Measurements from ENCODE around the gene TMEM271. TPM values are rescaled to one million over a fixed set of nuclear protein-coding genes. Genes with fewer than 3 reads are reported as not detected.

TMEM271 gene
- total RNA-seq, 4 donors from 2014 or later = not detected

- no peaks in the 10 kb centered on the region for H3K9me3 ChIP-seq
- peaks cover 6 to 33% of the 10 kb centered on the region in 2 donors for H3K27me3 ChIP-seq
- intact Hi-C loops (cut with DNase I; ENCODE audit: low total_unique reads) = no loop called here
- no peak for DNase-seq
- peaks cover 0 to 11% of the 10 kb centered on the region in 2 donors for H3K4me1 ChIP-seq
- no peak overlapping the region for H3K4me3 ChIP-seq
- no peak overlapping the region for H3K27ac ChIP-seq
- no peaks in the 10 kb centered on the region for H3K36me3 ChIP-seq
- TF ChIP-seq CTCF (IDR thresholded peaks at IDR 0.05) (no peak), POLR2A (IDR thresholded peaks at IDR 0.05) (no peak)
Measured at GRCh38 chr4:573122-573892, 2.8 kb downstream of the TMEM271 start.

DNA sequence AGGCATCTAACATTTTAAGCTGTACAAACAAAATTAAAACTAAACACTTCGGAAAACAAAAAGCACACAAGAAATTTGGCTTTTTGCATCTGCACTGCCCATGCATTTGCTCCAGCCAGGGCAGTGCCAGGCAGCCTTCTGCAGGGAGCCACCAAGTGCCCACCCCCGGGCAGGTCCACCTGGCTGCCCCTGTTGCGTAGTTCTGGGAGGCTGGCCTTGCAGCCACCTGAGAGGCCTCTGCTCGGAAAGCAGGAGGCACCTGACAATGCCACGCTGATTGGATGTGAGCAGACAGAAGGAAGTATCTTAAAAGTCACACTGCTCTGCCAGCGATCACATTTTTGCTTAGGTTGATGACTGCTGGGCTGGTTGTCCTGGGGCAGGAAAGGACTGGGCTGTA, 3.5 kb downstream of the TMEM271 start:
- Histone ChIP-seq H3K27me3 (peaks cover 6 to 30% of the 10 kb centered on the region in 2 donors), H3K27ac (no peak overlapping the region), H3K4me3 (no peak overlapping the region), H3K9me3 (no peaks in the 10 kb centered on the region), H3K36me3 (no peaks in the 10 kb centered on the region), H3K4me1 (peaks cover 0 to 11% of the 10 kb centered on the region in 2 donors)
- no peak for DNase-seq
- intact Hi-C loops (cut with DNase I; ENCODE audit: low total_unique reads) = no loop called here
- TF ChIP-seq POLR2A (IDR thresholded peaks at IDR 0.05) = no peak
- no peak for TF ChIP-seq CTCF (IDR thresholded peaks at IDR 0.05)

- H3K4me3 ChIP-seq = no peak overlapping the region
- intact Hi-C loops (cut with DNase I; ENCODE audit: low total_unique reads) = no loop called here
- DNase-seq = no peak
- no peaks in the 10 kb centered on the region for H3K36me3 ChIP-seq
- H3K27ac ChIP-seq = no peak overlapping the region
- no peak for TF ChIP-seq CTCF (IDR thresholded peaks at IDR 0.05)
- no peak for TF ChIP-seq POLR2A (IDR thresholded peaks at IDR 0.05)
- H3K27me3 ChIP-seq = peaks cover 6 to 30% of the 10 kb centered on the region in 2 donors
- H3K4me1 ChIP-seq = peaks cover 0 to 11% of the 10 kb centered on the region in 2 donors
- no peaks in the 10 kb centered on the region for H3K9me3 ChIP-seq
Measured at GRCh38 chr4:571838-572572, 4.1 kb downstream of the TMEM271 start.

DNA sequence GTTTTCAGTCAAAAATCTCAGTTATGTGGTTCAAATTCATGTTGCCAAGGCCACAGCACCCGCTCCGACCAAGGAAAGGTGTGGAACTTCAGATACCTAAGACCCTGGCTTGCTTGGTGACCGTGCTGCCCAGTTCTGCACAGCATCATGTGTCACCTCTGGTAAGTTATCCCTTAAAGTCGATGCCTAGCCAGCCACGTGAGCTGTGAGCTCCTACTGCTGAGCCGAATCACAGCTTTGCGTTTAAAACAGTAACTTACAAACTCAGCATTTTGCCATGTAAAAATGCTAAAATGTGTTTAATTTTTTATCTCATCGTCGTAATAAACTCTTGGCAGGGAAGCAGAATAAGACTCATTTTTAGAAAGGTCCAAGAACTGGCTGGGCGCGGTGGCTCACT, 5.3 kb downstream of the TMEM271 start:
- TF ChIP-seq CTCF (IDR thresholded peaks at IDR 0.05) = no peak
- TF ChIP-seq POLR2A (IDR thresholded peaks at IDR 0.05) = no peak
- intact Hi-C loops (cut with DNase I; ENCODE audit: low total_unique reads) = no loop called here
- Histone ChIP-seq H3K9me3 (no peaks in the 10 kb centered on the region), H3K4me3 (no peak overlapping the region), H3K36me3 (no peaks in the 10 kb centered on the region), H3K4me1 (peaks cover 0 to 6% of the 10 kb centered on the region in 2 donors), H3K27me3 (peaks cover 6 to 30% of the 10 kb centered on the region in 2 donors), H3K27ac (no peak overlapping the region)
- no peak for DNase-seq

Measured in uterus (tissue), 4 donors.